Measurements from ENCODE around the gene MYO7B.

DNA sequence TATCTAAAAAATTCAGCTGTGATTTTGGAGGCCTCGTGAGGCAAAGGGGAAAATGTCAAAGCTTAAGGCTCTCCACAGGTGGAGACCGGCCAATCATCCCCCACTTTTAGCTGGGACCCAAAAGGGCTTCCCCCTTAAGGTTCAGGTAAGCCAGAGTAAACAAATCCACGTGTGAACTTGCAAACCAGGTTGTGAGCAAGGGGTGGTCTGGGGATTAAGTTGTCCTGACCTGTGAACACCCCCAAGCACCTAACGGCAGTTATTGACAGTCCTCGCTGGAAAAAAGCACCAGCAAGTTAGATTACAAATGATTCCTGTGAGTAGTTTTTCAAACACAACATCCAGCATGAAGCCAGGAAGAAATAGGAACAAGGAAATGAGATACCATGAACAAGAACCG, 42.9 kb downstream of the MYO7B start:
- TF ChIP-seq CTCF (conservative IDR thresholded peaks at IDR 0.05 in 1 of 2, IDR thresholded peaks at IDR 0.05 in 1 of 2; ENCODE audit: low read depth in 1 of 2, low read length in 2 of 2): no peak
- no peak for TF ChIP-seq EZH2 (IDR thresholded peaks at IDR 0.05; ENCODE audit: low read length, missing control alignments)
